Suppressor macrophage treated with lipopolysaccharide for 4 hours (primary cell): ENCODE data around the gene RBM23.
"Not testable (repeated sequence)": the region's sequence is repeated elsewhere in the genome, so short reads cannot be mapped to it uniquely, and the experiment has no call there.

Experiments
- DNase-seq: peaks from one replicate; pipeline ENCODE4 v3.0.0-alpha.2; 2020

The RBM23 gene

DNA sequence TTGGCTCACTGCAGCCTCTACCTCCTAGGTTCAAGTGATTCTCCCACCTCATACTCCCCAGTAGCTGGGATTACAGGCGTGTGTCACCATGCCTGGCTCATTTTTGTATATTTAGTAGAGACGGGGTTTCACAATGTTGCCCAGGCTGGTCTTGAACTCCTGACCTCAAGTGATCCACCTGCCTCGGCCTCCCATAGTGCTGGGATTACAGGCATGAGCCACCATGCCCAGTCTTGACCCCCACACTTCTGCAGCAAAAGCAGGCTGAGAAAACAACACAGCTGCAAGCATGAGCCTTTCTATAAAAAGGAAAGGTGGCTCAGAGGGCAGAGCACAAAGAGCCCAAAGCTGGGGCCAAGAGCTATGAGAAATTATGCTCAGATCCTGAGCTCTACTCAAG is 58.6 kb downstream of the RBM23 start:
- not testable (repeated sequence) for DNase-seq

DNA sequence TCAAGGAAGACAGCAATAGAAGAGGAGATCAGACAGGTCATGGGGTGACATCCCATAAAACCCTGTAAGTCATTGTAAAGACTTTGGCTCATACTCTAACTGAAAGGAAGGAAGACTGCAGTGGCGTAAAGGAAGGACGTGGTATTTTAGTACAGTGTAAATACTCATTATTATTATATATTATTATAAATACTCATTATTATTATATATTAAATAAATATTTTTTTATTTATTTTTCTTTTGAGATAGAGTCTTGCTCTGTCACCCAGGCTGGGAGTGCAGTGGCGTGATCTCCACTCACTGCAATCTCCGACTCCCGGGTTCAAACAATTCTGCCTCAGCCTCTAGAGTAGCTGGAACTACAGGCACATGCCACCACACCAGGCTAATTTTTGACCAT is 62.5 kb downstream of the RBM23 start:
- no peak for DNase-seq

GRCh38 chr14:22854963-22855724 is 63.8 kb downstream of the RBM23 start:
- DNase-seq = no peak

DNA sequence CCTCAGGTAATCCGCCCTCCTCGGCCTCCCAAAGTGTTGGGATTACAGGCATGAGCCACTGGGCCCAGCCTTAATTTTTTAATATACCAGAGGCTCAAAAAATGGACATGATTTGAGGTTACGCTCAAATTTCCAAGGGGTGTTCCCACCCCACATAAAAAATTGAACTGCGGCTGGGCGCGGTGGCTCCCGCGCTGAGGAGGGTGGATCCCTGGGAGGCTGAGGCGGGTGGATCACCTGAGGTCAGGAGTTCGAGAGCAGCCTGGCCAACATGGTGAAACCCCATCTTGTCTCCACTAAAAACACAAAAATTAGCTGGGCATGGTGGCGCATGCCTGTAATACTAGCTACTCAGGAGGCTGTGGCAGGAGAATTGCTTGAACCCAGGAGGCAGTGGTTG is 64.7 kb downstream of the RBM23 start:
- DNase-seq = not testable (repeated sequence)

- DNase-seq = peak; percentile 91
Observed at GRCh38 chr14:22852940-22853767, 65.8 kb downstream of the RBM23 start.

DNA sequence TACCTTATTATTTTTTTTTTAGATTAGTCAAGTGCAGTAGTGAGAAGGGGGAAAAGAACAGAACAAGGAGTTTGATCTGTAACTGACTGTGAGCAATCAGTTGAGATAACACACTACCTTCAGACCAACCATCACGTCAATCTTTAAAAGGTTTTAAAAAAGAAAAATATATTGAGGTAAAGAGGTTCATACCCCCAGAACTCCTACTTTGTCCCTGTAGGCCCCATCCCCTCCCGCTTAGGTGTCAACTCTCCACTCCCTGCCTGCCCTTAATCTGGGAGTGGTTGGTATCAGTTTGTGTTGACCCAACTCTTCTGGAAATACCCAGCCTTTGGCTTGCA is 66.4 kb downstream of the RBM23 start:
- DNase-seq = no peak

- DNase-seq = not testable (repeated sequence)
Observed at GRCh38 chr14:22852178-22852577, 66.8 kb downstream of the RBM23 start.

DNA sequence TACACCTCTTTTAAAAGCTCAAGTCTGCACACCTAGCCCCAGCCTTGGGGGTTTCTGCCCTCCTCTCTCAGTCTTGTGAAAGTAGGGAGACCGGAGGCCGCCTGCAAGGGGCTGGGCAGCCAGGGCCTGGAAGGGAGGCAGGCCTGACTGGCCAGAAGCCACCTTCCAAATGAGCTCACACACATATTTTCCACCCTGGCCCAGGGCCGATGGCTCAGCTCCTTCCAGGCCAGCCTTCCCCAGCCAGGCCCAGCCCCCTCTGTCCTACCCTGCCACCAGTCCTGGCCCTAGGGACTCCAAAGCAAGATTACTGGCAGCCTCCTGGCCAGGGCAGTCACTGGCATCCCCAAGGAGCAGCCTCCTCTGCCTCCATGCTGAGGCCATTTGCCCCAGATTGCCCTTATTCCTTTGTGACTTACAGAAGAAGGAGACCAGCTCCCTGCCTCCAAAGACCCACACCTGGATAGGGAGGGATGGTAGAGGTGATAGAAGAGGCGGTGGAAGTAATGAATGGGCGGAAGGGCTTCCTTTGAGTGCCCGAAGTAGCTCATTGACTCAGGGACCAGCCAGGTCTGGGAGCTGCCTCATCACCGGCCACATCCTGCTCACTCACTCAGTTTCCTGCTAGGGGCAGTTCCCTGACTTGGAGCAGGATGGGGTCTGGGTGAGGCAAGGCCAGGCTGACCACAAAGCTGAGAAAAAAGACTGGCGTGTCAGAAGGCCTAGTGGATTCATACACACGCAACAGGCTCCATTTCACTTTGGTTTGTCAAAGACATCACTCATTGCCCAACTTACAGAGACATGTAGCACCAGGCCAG is 67.8 kb downstream of the RBM23 start:
- peak; percentile 95 for DNase-seq

GRCh38 chr14:22849212-22849819 is 69.6 kb downstream of the RBM23 start:
- no peak for DNase-seq

DNA sequence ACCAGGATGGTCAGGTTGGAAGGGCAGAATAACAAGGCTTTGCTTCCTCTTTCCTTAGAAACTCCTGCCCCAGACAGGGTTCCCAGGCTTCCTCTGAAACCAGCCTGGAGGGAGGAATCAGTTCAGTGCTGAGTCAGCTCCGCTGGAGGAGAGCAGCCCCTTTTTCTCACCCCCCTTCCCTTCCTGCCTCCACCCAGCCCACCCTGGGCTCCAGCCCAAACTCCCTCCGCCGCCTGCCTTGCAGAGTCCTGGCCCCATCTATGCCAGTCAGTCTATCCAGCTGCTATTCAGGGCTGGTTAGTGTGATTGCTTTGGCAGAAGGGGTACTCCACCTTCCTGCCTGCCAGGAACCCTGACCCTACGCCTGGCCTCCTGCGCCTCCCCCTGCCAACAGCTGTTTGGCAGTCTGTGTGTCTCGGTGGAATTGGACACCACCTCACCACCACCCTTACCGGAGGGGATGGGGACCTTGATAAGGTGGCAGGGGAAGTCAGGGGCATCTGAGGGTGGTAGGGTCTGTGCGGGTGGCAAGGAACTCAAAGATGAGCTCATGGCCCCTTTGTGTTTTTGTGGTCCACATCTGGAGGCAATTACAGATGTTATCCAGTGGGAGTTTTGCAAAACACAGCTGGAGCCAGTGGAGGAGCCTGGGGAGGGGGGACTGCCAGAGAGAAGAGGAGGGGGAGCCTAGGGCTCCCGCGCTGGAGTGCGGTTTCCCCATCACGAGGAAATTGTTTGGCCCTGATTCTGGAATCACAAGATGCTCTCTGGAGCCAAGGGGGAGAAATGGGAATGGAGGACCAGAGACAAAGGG is 70.4 kb downstream of the RBM23 start:
- DNase-seq = peak; percentile 84

DNA sequence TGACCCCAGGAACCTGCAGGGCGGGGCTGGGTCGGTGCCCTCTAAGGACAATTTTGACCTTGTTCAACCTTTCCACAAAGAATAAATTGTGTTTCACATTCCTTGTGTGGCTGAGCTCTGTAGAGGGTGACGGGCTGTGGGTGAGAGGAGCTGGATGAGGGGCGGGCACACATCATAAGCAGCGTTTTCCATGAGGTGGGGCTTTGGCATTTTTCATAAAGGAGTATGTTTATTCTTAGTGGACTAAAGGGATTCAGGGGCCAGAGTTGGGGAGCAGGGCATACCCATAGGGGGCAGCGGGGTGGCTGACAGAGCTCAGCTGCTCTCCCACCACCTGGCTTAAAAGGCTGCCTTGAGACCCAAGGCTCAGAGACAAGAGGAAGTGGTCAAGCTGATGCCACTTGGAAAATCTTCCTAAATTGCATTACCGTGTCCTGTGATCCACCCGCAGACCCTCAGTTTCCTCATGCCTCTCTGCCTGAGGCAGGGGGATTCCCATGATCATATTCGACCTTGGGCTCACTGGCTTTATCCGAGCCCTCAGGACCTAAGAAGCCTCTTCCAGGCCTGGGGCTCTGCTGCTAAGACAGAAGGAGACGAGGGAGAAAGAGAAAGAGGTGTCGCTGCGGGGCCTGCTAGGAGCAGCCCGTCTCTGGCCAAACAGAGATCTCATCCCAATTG is 71.1 kb downstream of the RBM23 start:
- peak; percentile 95 for DNase-seq

DNA sequence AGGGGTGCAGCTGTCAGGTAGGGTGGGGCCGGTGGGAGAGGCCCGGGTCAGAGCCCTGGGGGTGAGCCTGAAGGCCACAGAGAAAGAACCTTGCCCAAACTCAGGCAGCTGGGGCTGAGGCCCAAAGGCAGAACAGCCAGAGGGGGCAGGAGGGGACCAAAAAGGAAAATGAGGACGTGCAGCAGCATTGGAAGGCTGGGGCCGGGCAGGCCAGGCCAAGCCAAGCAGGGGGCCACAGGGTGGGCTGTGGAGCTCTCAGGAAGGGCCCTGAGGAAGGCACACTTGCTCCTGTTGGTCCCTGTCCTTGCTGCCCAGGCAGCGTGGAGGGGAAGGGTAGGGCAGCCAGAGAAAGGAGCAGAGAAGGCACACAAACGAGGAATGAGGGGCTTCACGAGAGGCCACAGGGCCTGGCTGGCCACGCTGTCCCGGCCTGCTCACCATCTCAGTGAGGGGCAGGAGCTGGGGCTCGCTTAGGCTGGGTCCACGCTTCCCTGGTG is 72.1 kb downstream of the RBM23 start:
- DNase-seq = no peak

GRCh38 chr14:22845821-22846625 is 72.9 kb downstream of the RBM23 start:
- no peak for DNase-seq

- DNase-seq = no peak
Observed at GRCh38 chr14:22845103-22845394, 73.9 kb downstream of the RBM23 start.

DNA sequence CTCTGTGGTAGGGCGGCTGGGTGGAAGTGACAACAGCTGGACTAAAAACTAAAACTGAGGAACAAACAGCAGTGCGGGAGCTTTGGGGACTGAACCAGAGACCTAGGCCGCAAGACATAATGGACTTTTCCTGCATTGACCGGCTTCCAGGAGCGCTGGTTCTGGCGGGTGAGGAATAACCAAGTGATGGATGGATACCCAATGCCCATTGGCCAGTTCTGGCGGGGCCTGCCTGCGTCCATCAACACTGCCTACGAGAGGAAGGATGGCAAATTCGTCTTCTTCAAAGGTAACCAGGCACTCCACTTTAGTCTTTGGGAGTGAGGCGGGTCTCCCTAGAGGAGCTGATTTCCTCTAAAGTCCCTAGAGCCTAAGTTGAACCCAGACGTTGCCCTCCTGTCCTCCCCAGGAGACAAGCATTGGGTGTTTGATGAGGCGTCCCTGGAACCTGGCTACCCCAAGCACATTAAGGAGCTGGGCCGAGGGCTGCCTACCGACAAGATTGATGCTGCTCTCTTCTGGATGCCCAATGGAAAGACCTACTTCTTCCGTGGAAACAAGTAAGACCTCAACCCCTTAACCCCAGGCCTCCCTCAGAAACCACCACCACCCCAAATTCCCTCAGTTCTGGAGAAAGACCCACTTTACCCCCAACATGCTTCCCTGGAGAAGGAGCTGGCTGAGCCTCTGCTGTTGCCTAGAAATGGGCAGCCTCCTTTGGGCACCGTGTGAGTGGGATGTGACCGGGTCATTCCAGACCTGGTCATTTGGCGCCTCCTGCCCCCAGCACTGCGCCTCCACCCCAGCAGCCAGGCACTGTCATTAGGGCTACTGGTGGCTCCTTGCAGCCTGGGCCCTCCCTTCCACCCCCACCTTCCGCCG is 74.5 kb downstream of the RBM23 start:
- no peak for DNase-seq
